ENCODE measurements around the gene B3GNT9. TPM values are rescaled to one million over a fixed set of nuclear protein-coding genes. Genes with fewer than 3 reads are reported as not detected.

B3GNT9 gene
- total RNA-seq, 4 donors from 2014 or later, result 17.4 to 26.1 (median 19.2) TPM

DNA sequence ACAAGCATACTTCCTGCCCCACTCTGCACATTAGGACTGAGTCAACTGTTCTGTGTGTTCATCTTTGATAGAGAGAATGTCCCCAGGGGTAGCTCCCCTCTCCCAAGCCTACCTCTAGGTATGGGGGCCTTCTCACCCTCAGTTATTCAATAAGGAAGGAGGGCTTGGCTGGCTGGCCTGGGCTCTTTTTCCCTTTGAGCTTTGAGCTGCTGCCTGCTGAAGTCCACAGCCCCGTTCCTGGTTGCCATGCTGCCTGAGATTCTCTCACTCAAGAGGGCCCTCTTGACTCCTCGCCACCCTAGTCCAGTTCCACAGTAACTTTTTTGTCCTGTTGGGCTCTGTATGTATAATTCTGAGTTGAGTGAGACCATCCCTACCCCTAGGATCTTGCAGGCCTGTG is 5.1 kb downstream of the B3GNT9 start:
- no peaks in the 10 kb centered on the region for H3K9me3 ChIP-seq
- H3K27me3 ChIP-seq, result no peaks in the 10 kb centered on the region
- intact Hi-C loops (cut with DNase I), result no loop called here
- H3K4me1 ChIP-seq, result peaks cover under 1 to 20% (median 13%) of the 10 kb centered on the region in 4 donors
- DNase-seq (ENCODE audit: extremely low spot score), result no peak
- H3K36me3 ChIP-seq, result peaks cover 58 to 92% (median 83%) of the 10 kb centered on the region in 4 donors
- TF ChIP-seq POLR2A (IDR thresholded peaks at IDR 0.05; ENCODE audit: low read depth) (no peak), EP300 (IDR thresholded peaks at IDR 0.05) (no peak), POLR2AphosphoS5 (IDR thresholded peaks at IDR 0.05) (no peak)
- TF ChIP-seq, protein P1, sequence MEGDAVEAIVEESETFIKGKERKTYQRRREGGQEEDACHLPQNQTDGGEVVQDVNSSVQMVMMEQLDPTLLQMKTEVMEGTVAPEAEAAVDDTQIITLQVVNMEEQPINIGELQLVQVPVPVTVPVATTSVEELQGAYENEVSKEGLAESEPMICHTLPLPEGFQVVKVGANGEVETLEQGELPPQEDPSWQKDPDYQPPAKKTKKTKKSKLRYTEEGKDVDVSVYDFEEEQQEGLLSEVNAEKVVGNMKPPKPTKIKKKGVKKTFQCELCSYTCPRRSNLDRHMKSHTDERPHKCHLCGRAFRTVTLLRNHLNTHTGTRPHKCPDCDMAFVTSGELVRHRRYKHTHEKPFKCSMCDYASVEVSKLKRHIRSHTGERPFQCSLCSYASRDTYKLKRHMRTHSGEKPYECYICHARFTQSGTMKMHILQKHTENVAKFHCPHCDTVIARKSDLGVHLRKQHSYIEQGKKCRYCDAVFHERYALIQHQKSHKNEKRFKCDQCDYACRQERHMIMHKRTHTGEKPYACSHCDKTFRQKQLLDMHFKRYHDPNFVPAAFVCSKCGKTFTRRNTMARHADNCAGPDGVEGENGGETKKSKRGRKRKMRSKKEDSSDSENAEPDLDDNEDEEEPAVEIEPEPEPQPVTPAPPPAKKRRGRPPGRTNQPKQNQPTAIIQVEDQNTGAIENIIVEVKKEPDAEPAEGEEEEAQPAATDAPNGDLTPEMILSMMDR (IDR thresholded peaks at IDR 0.05), result no peak
- no peak overlapping the region for H3K4me3 ChIP-seq
- H3K27ac ChIP-seq (replicated peaks in 1 of 4), result no peak overlapping the region
- WGBS, result 84% methylated on average over 2 of the region's 2 CpGs

DNA sequence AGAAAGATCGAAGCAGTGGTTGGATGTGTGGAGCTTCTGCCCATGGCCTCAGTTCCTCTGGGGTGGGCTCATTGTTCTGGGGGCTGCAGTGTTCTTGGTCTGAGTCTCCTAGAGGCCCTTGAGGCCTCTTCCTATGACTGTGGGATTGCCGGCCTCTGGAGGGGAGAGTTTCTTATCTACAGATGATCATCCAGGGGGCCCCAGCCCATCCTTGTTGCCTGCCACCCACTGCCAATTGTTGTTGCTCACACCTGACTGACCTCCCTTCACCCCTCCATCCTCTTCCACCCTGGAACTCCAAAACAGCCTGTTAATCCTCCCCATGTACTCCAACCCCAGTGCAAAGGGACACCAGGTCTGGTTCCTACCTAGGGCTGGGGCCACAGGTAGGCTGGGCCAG is 5.9 kb downstream of the B3GNT9 start:
- H3K4me3 ChIP-seq, result no peak overlapping the region
- WGBS, result 97% methylated on average over 2 of the region's 2 CpGs
- H3K27ac ChIP-seq (replicated peaks in 1 of 4), result no peak overlapping the region
- TF ChIP-seq EP300 (IDR thresholded peaks at IDR 0.05), result no peak
- no peak for TF ChIP-seq POLR2AphosphoS5 (IDR thresholded peaks at IDR 0.05)
- TF ChIP-seq, protein P1 (IDR thresholded peaks at IDR 0.05), result no peak
- TF ChIP-seq POLR2A (IDR thresholded peaks at IDR 0.05; ENCODE audit: low read depth), result no peak
- H3K9me3 ChIP-seq, result no peaks in the 10 kb centered on the region
- DNase-seq (ENCODE audit: extremely low spot score), result no peak
- peaks cover 66 to 100% (median 91%) of the 10 kb centered on the region in 4 donors for H3K36me3 ChIP-seq
- peaks cover 0 to 12% (median 5%) of the 10 kb centered on the region in 4 donors for H3K4me1 ChIP-seq
- intact Hi-C loops (cut with DNase I), result no loop called here
- H3K27me3 ChIP-seq, result no peaks in the 10 kb centered on the region

DNA sequence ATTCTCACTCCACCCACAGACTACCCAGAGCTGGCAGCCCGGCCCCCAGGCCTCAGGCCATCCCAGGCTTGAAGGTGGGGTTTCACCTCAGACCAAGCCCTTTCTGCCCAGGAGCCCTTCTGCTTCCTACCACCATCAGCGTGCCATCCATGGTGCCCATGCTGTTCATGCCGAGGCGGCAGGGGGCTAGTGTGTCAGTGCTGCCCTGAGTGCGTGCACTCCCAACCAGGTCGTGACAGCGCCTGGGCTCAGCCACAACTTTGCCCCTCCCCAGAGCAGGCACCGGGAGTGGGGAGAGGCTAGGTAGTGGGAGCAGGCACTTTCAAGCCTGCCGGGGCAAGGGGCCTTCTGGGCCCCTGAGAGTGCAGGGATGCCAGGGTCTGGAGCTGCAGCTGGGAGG is 8.5 kb downstream of the B3GNT9 start:
- Histone ChIP-seq H3K36me3 (peaks cover 82 to 100% (median 98%) of the 10 kb centered on the region in 4 donors), H3K27me3 (no peaks in the 10 kb centered on the region), H3K27ac (replicated peaks in 1 of 4) (no peak overlapping the region), H3K4me1 (no peaks in the 10 kb centered on the region), H3K4me3 (no peak overlapping the region), H3K9me3 (no peaks in the 10 kb centered on the region)
- no CpG with 5 or more reads among the region's 9 CpGs for WGBS
- TF ChIP-seq, protein P1 (IDR thresholded peaks at IDR 0.05), result no peak
- TF ChIP-seq POLR2A (IDR thresholded peaks at IDR 0.05; ENCODE audit: low read depth) (no peak), EP300 (IDR thresholded peaks at IDR 0.05) (no peak), POLR2AphosphoS5 (IDR thresholded peaks at IDR 0.05) (no peak)
- intact Hi-C loops (cut with DNase I), result no loop called here
- no peak for DNase-seq (ENCODE audit: extremely low spot score)

DNA sequence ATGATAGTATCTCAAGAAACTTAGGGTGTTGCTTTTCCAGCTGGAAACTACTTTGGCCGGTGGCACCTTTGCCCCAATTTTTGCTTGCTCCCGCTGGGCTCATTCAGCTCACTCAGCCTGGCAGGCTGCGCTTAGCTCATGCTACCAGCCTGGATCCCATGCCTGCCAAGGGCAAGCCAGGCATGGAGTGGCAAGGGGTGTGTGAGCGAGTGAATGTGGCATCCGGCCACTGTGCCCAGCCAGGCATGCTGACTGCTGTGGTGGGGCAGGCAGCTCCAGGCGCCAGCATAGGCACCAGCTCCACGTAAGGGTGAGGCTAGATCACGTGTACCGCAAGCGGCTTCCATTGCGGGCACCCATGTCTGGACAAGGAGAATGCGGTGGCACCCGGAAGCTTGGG is 9.4 kb downstream of the B3GNT9 start:
- Histone ChIP-seq H3K27ac (replicated peaks in 1 of 4) (no peak overlapping the region), H3K27me3 (no peaks in the 10 kb centered on the region), H3K9me3 (no peaks in the 10 kb centered on the region), H3K4me1 (no peaks in the 10 kb centered on the region), H3K4me3 (no peak overlapping the region), H3K36me3 (peaks cover 85 to 100% (median 97%) of the 10 kb centered on the region in 4 donors)
- 99% methylated on average over 7 of the region's 13 CpGs for WGBS
- TF ChIP-seq, protein P1 (IDR thresholded peaks at IDR 0.05), result no peak
- no peak for TF ChIP-seq POLR2AphosphoS5 (IDR thresholded peaks at IDR 0.05)
- TF ChIP-seq EP300 (IDR thresholded peaks at IDR 0.05), result no peak
- TF ChIP-seq POLR2A (IDR thresholded peaks at IDR 0.05; ENCODE audit: low read depth), result no peak
- intact Hi-C loops (cut with DNase I), result no loop called here
- no peak for DNase-seq (ENCODE audit: extremely low spot score)

DNA sequence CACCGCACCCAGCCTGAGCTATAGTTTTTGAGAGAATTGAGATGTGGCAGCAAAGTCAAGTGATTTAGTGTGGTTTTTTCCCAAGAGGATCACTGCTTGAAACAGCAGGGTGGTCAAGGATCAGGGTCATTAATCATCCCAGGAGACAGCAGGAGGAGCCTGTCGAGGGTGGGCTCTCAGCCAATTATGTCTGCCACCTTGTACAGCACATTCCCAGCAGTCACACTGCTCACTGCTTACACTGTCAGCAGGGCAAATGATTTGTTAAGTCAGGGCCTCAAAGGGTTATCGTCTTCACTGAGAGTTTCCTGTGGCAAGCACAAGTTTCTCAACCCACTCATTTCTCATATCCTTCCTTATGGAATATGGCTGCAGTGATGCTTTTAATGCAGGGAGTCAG is 13.2 kb downstream of the B3GNT9 start:
- peaks cover 91 to 100% (median 97%) of the 10 kb centered on the region in 4 donors for H3K36me3 ChIP-seq

More for the DNA sequence above, 13.2 kb downstream of the B3GNT9 start:
- DNase-seq (ENCODE audit: extremely low spot score), result no peak
- no peak overlapping the region for H3K4me3 ChIP-seq
- no peaks in the 10 kb centered on the region for H3K4me1 ChIP-seq
- H3K27ac ChIP-seq (replicated peaks in 1 of 4), result no peak overlapping the region
- TF ChIP-seq POLR2AphosphoS5 (IDR thresholded peaks at IDR 0.05) (no peak), POLR2A (IDR thresholded peaks at IDR 0.05; ENCODE audit: low read depth) (no peak), EP300 (IDR thresholded peaks at IDR 0.05) (no peak)
- TF ChIP-seq, protein P1 (IDR thresholded peaks at IDR 0.05), result no peak
- no peaks in the 10 kb centered on the region for H3K27me3 ChIP-seq
- intact Hi-C loops (cut with DNase I), result no loop called here
- 68% methylated on average over 3 of the region's 3 CpGs for WGBS
- H3K9me3 ChIP-seq, result no peaks in the 10 kb centered on the region
